ENCODE data around the gene VPS26C. TPM values are rescaled to one million over a fixed set of nuclear protein-coding genes. Genes with fewer than 3 reads are reported as not detected.

The VPS26C gene
- total RNA-seq, 1 donor from 2014 or later: 44.3 TPM

DNA sequence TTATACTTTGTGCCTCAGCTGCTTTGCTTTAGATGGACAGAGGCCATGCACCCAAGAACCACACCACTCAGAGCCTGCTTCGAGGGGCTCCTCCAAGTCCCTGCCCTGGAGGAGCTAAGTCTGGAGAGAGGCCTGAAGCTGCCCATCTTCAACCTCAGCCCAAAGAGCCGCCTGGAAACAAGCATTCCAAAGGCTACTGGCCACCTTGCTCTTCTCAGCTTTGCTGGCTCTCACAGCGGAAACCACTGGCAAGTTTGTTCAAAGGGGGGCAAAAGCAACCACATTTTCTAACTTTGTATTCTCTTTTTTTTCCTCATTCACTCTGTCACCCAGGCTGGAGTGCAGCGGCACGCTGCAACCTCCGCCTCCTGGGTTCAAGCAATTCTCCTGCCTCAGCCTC lies 23.2 kb downstream of the VPS26C start:
- Mint-ChIP-seq H3K4me3 (ENCODE audit: unreplicated experiment) (no peak overlapping the region), H3K27me3 (ENCODE audit: low read depth) (no peaks in the 10 kb centered on the region), H3K36me3 (ENCODE audit: low read depth) (peaks cover 8% of the 10 kb centered on the region), H3K27ac (ENCODE audit: unreplicated experiment) (no peak overlapping the region), H3K4me1 (ENCODE audit: low read depth) (peaks cover 48% of the 10 kb centered on the region), H3K9me3 (ENCODE audit: low read depth) (no peaks in the 10 kb centered on the region)
- DNase-seq (ENCODE audit: low spot score): no peak
- TF ChIP-seq CTCF (IDR thresholded peaks at IDR 0.05): no peak

DNA sequence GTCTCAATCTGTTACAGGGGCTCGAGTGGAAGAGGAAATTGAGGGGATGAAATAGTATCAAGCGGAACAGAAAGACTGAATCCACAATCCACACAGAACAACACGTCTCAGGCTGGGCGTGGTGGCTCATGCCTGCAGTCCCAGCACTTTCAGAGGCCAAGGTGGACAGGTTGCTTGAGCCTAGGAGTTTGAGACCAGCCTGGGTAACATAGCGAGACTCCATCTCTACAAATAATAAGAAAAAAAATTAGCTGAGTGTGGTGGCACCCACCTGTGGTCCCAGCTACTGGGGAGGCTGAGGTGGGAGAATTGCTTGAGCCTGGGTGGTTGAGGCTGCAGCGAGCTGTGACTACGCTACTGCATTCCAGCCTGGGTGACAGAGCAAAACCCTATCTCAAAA lies 25.7 kb downstream of the VPS26C start:
- Mint-ChIP-seq H3K27ac (ENCODE audit: unreplicated experiment) (peak overlapping the region; percentile 30), H3K9me3 (ENCODE audit: low read depth) (no peaks in the 10 kb centered on the region), H3K4me1 (ENCODE audit: low read depth) (peaks cover 29% of the 10 kb centered on the region), H3K4me3 (ENCODE audit: unreplicated experiment) (no peak overlapping the region), H3K27me3 (ENCODE audit: low read depth) (no peaks in the 10 kb centered on the region), H3K36me3 (ENCODE audit: low read depth) (peaks cover 14% of the 10 kb centered on the region)
- DNase-seq (ENCODE audit: low spot score): no peak
- TF ChIP-seq CTCF (IDR thresholded peaks at IDR 0.05): no peak

- peaks cover 24% of the 10 kb centered on the region for H3K4me1 Mint-ChIP-seq (ENCODE audit: low read depth)
- no peak for DNase-seq (ENCODE audit: low spot score)
- no peak for TF ChIP-seq CTCF (IDR thresholded peaks at IDR 0.05)
These were observed 26.2 kb downstream of the VPS26C start for GRCh38 chr21:37240978-37241377.

DNA sequence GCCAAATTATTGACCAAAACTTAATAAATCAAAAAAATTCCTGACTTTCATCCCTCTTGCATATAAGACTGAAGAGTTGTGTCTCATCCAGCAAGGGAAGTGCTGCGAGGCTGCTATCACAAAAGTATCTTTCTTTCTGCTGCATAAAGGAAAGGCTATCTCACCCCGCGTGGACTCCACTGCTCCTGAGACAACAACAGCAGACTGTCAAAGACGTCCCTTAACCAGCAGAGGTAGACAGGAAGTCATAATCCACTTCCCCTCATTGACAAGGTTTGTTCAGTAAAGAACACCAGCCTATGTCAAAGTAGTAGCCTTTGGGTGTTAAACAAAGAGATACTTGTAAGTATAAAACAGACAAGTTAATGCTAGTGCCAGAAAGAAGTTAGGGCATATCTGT lies 29.4 kb downstream of the VPS26C start:
- Mint-ChIP-seq H3K4me3 (ENCODE audit: unreplicated experiment) (no peak overlapping the region), H3K36me3 (ENCODE audit: low read depth) (peaks cover 16% of the 10 kb centered on the region), H3K9me3 (ENCODE audit: low read depth) (no peaks in the 10 kb centered on the region), H3K27ac (ENCODE audit: unreplicated experiment) (no peak overlapping the region), H3K27me3 (ENCODE audit: low read depth) (no peaks in the 10 kb centered on the region), H3K4me1 (ENCODE audit: low read depth) (peaks cover 5% of the 10 kb centered on the region)
- no peak for DNase-seq (ENCODE audit: low spot score)
- no peak for TF ChIP-seq CTCF (IDR thresholded peaks at IDR 0.05)

More at GRCh38 chr21:37240978-37241377, 26.2 kb downstream of the VPS26C start:
- Mint-ChIP-seq H3K27ac (ENCODE audit: unreplicated experiment) (no peak overlapping the region), H3K27me3 (ENCODE audit: low read depth) (no peaks in the 10 kb centered on the region), H3K4me3 (ENCODE audit: unreplicated experiment) (no peak overlapping the region), H3K9me3 (ENCODE audit: low read depth) (no peaks in the 10 kb centered on the region), H3K36me3 (ENCODE audit: low read depth) (peaks cover 16% of the 10 kb centered on the region)

DNA sequence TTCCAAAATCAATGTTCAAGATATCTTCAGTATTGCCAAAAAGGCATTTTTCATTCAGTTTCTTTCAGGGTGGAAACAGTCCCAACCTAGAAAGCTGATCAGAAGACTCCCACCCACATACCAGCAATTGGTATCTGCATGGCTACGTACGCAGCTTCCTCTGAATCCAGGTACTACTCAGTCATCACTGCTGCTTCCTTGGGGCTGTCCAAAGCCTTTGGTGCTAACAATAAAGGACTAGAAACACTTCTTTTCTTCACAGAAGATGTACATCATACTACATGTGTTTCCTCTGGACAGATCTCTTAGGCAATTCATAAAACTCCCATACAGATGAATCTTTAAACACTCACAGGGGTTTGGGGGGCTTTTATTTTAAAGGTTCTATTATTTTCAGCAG lies 29.8 kb downstream of the VPS26C start:
- H3K27ac Mint-ChIP-seq (ENCODE audit: unreplicated experiment): no peak overlapping the region
- peaks cover 18% of the 10 kb centered on the region for H3K36me3 Mint-ChIP-seq (ENCODE audit: low read depth)
- TF ChIP-seq CTCF (IDR thresholded peaks at IDR 0.05): no peak
- no peaks in the 10 kb centered on the region for H3K9me3 Mint-ChIP-seq (ENCODE audit: low read depth)
- H3K4me3 Mint-ChIP-seq (ENCODE audit: unreplicated experiment): no peak overlapping the region
- no peaks in the 10 kb centered on the region for H3K27me3 Mint-ChIP-seq (ENCODE audit: low read depth)
- no peak for DNase-seq (ENCODE audit: low spot score)
- H3K4me1 Mint-ChIP-seq (ENCODE audit: low read depth): peaks cover 5% of the 10 kb centered on the region

All from chondrocyte (in vitro differentiated cells).